Measurements from ENCODE around the gene CLDN11. TPM values are rescaled to one million over a fixed set of nuclear protein-coding genes. Genes with fewer than 3 reads are reported as not detected.

CLDN11 gene
- total and polyA plus RNA-seq, 2 donors: 0.47 to 1.5 TPM

DNA sequence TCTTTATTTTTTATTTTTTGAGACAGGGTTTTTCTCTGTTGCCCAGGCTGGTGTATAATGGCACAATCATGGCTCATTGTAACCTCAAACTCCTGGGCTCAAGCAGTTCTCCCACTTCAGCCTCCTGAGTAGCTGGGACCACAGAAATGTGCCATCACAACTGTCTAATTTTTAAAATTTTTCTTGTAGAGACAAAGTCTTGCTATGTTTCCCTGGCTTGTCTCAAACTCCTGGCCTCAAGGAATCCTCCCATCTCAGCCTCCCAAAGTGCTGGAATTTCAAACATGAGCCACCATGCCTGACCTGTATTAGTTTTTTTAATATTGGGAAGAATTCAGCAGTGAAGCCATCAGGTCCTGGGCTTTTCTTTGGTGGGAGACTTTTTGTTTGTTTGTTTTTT lies 13.6 kb upstream of the CLDN11 start:
- Histone ChIP-seq H3K27ac (ENCODE audit: low read depth in 1 of 2, low read length in 1 of 2) (no peak overlapping the region), H3K36me3 (ENCODE audit: control insufficient read depth in 2 of 2, insufficient read depth in 2 of 2, low read length in 1 of 2) (no peaks in the 10 kb centered on the region), H3K9me3 (ENCODE audit: control insufficient read depth in 2 of 2, insufficient read depth in 1 of 2, low read length in 1 of 2) (no peaks in the 10 kb centered on the region), H3K4me1 (ENCODE audit: control insufficient read depth in 2 of 2, insufficient read depth in 2 of 2, low read length in 2 of 2) (no peaks in the 10 kb centered on the region), H3K27me3 (ENCODE audit: control insufficient read depth in 2 of 2, insufficient read depth in 1 of 2, low read length in 1 of 2) (no peaks in the 10 kb centered on the region), H3K4me3 (ENCODE audit: low read length in 2 of 2) (no peak overlapping the region)
- DNase-seq (ENCODE audit: low read depth in 6 of 9, low spot score in 9 of 9): no peak

GRCh38 chr3:170410428-170411029 lies 8.1 kb upstream of the CLDN11 start:
- H3K4me3 ChIP-seq (ENCODE audit: low read length in 2 of 2): no peak overlapping the region
- DNase-seq (ENCODE audit: low read depth in 6 of 9, low spot score in 9 of 9): no peak
- H3K36me3 ChIP-seq (ENCODE audit: control insufficient read depth in 2 of 2, insufficient read depth in 2 of 2, low read length in 1 of 2): no peaks in the 10 kb centered on the region
- H3K27me3 ChIP-seq (ENCODE audit: control insufficient read depth in 2 of 2, insufficient read depth in 1 of 2, low read length in 1 of 2): peaks cover 0 to 3% of the 10 kb centered on the region in 2 donors
- H3K4me1 ChIP-seq (ENCODE audit: control insufficient read depth in 2 of 2, insufficient read depth in 2 of 2, low read length in 2 of 2): no peaks in the 10 kb centered on the region
- WGBS: 78% methylated on average over 4 of the region's 4 CpGs
- no peak overlapping the region for H3K27ac ChIP-seq (ENCODE audit: low read depth in 1 of 2, low read length in 1 of 2)
- H3K9me3 ChIP-seq (ENCODE audit: control insufficient read depth in 2 of 2, insufficient read depth in 1 of 2, low read length in 1 of 2): no peaks in the 10 kb centered on the region

- WGBS: 95% methylated on average over 4 of the region's 4 CpGs
- H3K4me1 ChIP-seq (ENCODE audit: control insufficient read depth in 2 of 2, insufficient read depth in 2 of 2, low read length in 2 of 2): peaks cover 0 to under 1% of the 10 kb centered on the region in 2 donors
Measured at GRCh38 chr3:170413291-170413690, 5.4 kb upstream of the CLDN11 start.

GRCh38 chr3:170414202-170414663 lies 4.4 kb upstream of the CLDN11 start:
- Histone ChIP-seq H3K27ac (ENCODE audit: low read depth in 1 of 2, low read length in 1 of 2) (no peak overlapping the region), H3K4me3 (ENCODE audit: low read length in 2 of 2) (no peak overlapping the region), H3K27me3 (ENCODE audit: control insufficient read depth in 2 of 2, insufficient read depth in 1 of 2, low read length in 1 of 2) (peaks cover 21 to 33% of the 10 kb centered on the region in 2 donors), H3K4me1 (ENCODE audit: control insufficient read depth in 2 of 2, insufficient read depth in 2 of 2, low read length in 2 of 2) (peaks cover 5 to 7% of the 10 kb centered on the region in 2 donors), H3K36me3 (ENCODE audit: control insufficient read depth in 2 of 2, insufficient read depth in 2 of 2, low read length in 1 of 2) (no peaks in the 10 kb centered on the region), H3K9me3 (ENCODE audit: control insufficient read depth in 2 of 2, insufficient read depth in 1 of 2, low read length in 1 of 2) (no peaks in the 10 kb centered on the region)
- DNase-seq (ENCODE audit: low read depth in 6 of 9, low spot score in 9 of 9): peak in 8 of 9 donors; percentile 20 to 72 (median 32)
- WGBS: 39% methylated on average over 5 of the region's 5 CpGs

More at GRCh38 chr3:170413291-170413690, 5.4 kb upstream of the CLDN11 start:
- no peak for DNase-seq (ENCODE audit: low read depth in 6 of 9, low spot score in 9 of 9)
- peaks cover 11 to 24% of the 10 kb centered on the region in 2 donors for H3K27me3 ChIP-seq (ENCODE audit: control insufficient read depth in 2 of 2, insufficient read depth in 1 of 2, low read length in 1 of 2)
- H3K9me3 ChIP-seq (ENCODE audit: control insufficient read depth in 2 of 2, insufficient read depth in 1 of 2, low read length in 1 of 2): no peaks in the 10 kb centered on the region
- H3K4me3 ChIP-seq (ENCODE audit: low read length in 2 of 2): no peak overlapping the region
- H3K36me3 ChIP-seq (ENCODE audit: control insufficient read depth in 2 of 2, insufficient read depth in 2 of 2, low read length in 1 of 2): no peaks in the 10 kb centered on the region
- H3K27ac ChIP-seq (ENCODE audit: low read depth in 1 of 2, low read length in 1 of 2): no peak overlapping the region

DNA sequence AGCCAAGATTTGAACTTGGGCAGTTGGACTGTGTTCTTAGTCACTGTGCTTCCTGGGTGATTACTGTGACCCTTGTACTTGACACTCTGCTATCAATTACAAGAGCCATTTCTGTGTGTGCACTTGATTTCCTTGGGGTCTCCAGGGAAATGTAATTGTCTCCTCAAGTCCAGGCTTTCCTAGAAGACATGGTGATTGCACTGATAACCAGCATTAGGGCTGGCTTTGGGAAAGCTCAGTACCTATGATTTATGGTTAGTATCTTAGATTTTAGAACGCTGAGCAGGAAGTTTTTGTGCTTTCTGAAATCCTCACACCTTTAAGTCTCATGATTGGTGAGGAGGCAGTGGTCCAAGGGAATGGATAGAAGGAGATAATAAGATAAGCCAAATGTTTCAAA lies 1.6 kb upstream of the CLDN11 start:
- peaks cover 5 to 12% of the 10 kb centered on the region in 2 donors for H3K4me1 ChIP-seq (ENCODE audit: control insufficient read depth in 2 of 2, insufficient read depth in 2 of 2, low read length in 2 of 2)
- H3K27ac ChIP-seq (ENCODE audit: low read depth in 1 of 2, low read length in 1 of 2): no peak overlapping the region
- no peak for DNase-seq (ENCODE audit: low read depth in 6 of 9, low spot score in 9 of 9)
- peaks cover 2 to 4% of the 10 kb centered on the region in 2 donors for H3K9me3 ChIP-seq (ENCODE audit: control insufficient read depth in 2 of 2, insufficient read depth in 1 of 2, low read length in 1 of 2)
- H3K4me3 ChIP-seq (ENCODE audit: low read length in 2 of 2): no peak overlapping the region
- H3K36me3 ChIP-seq (ENCODE audit: control insufficient read depth in 2 of 2, insufficient read depth in 2 of 2, low read length in 1 of 2): no peaks in the 10 kb centered on the region
- peaks cover 39 to 60% of the 10 kb centered on the region in 2 donors for H3K27me3 ChIP-seq (ENCODE audit: control insufficient read depth in 2 of 2, insufficient read depth in 1 of 2, low read length in 1 of 2)
- WGBS: 47% methylated on average over 1 of the region's 1 CpG

DNA sequence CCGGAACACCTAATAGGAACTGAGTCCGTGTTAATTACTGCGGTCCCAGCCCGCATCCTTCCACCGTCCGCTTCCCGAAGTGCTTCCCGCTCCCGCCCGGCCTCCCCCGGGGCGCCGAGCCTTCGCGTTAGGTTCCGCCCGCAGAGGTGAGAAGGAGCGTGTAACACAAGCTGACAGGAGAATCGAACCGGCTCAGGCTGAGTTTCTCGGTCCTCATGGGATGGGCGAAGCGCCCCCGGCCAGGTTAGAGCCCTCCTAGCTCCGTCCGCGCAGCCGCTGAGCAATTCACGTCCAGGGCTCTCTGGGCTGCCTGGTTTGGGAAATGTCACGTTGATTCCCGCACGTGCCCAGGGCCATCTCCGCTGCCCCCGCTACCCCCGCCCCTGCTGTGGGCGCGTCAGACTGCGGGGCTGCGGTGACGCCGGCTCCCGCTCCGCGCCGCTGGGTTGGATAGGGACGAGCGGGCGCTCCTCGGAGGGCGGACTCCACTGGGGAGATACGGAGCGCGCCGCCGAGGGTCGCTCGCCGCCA lies 954 bp downstream of the CLDN11 start:
- no peaks in the 10 kb centered on the region for H3K36me3 ChIP-seq (ENCODE audit: control insufficient read depth in 2 of 2, insufficient read depth in 2 of 2, low read length in 1 of 2)
- no peak overlapping the region for H3K27ac ChIP-seq (ENCODE audit: low read depth in 1 of 2, low read length in 1 of 2)
- no peak overlapping the region for H3K4me3 ChIP-seq (ENCODE audit: low read length in 2 of 2)
- peaks cover 2 to 4% of the 10 kb centered on the region in 2 donors for H3K9me3 ChIP-seq (ENCODE audit: control insufficient read depth in 2 of 2, insufficient read depth in 1 of 2, low read length in 1 of 2)
- 5% methylated on average over 58 of the region's 58 CpGs for WGBS
- H3K4me1 ChIP-seq (ENCODE audit: control insufficient read depth in 2 of 2, insufficient read depth in 2 of 2, low read length in 2 of 2): peaks cover 5 to 12% of the 10 kb centered on the region in 2 donors
- peaks cover 39 to 65% of the 10 kb centered on the region in 2 donors for H3K27me3 ChIP-seq (ENCODE audit: control insufficient read depth in 2 of 2, insufficient read depth in 1 of 2, low read length in 1 of 2)
- no peak for DNase-seq (ENCODE audit: low read depth in 6 of 9, low spot score in 9 of 9)

- DNase-seq (ENCODE audit: low read depth in 6 of 9, low spot score in 9 of 9): no peak
- no peak overlapping the region for H3K27ac ChIP-seq (ENCODE audit: low read depth in 1 of 2, low read length in 1 of 2)
- peaks cover 39 to 63% of the 10 kb centered on the region in 2 donors for H3K27me3 ChIP-seq (ENCODE audit: control insufficient read depth in 2 of 2, insufficient read depth in 1 of 2, low read length in 1 of 2)
- H3K9me3 ChIP-seq (ENCODE audit: control insufficient read depth in 2 of 2, insufficient read depth in 1 of 2, low read length in 1 of 2): peaks cover 2 to 4% of the 10 kb centered on the region in 2 donors
- H3K4me1 ChIP-seq (ENCODE audit: control insufficient read depth in 2 of 2, insufficient read depth in 2 of 2, low read length in 2 of 2): peaks cover 5 to 12% of the 10 kb centered on the region in 2 donors
- whole genome bisulfite sequencing: 60% methylated on average over 17 of the region's 17 CpGs
- no peak overlapping the region for H3K4me3 ChIP-seq (ENCODE audit: low read length in 2 of 2)
- no peaks in the 10 kb centered on the region for H3K36me3 ChIP-seq (ENCODE audit: control insufficient read depth in 2 of 2, insufficient read depth in 2 of 2, low read length in 1 of 2)
Measured at GRCh38 chr3:170420307-170420821, 1.7 kb downstream of the CLDN11 start.

DNA sequence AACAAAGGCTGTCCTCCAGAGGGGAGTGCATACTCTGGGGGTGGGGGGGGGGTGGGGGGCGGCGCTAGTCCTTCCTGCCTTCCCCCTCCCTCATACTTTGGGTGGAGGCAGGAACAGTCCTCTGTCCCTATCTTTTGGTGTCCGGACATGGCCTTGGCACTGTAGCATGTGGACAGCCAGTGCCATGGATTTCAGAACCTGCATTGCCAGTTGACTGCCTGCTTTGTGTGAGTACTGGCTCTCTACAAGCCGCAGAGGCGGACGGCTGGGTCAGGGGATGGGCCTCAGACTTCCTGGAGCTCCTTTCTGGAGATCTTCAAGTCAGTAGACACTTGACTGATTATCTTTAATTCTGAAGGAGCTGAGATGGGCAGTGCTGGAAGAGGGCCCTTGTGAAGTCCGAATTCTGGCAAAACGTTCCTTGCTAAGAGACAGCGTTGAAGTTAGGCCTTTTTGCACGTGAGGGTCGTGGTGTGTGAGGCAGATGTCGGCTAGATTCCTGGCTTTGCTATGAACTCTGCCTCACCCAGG lies 2.5 kb downstream of the CLDN11 start:
- Histone ChIP-seq H3K4me3 (ENCODE audit: low read length in 2 of 2) (no peak overlapping the region), H3K27ac (ENCODE audit: low read depth in 1 of 2, low read length in 1 of 2) (no peak overlapping the region), H3K27me3 (ENCODE audit: control insufficient read depth in 2 of 2, insufficient read depth in 1 of 2, low read length in 1 of 2) (peaks cover 39 to 62% of the 10 kb centered on the region in 2 donors), H3K36me3 (ENCODE audit: control insufficient read depth in 2 of 2, insufficient read depth in 2 of 2, low read length in 1 of 2) (no peaks in the 10 kb centered on the region), H3K4me1 (ENCODE audit: control insufficient read depth in 2 of 2, insufficient read depth in 2 of 2, low read length in 2 of 2) (peaks cover 5 to 12% of the 10 kb centered on the region in 2 donors), H3K9me3 (ENCODE audit: control insufficient read depth in 2 of 2, insufficient read depth in 1 of 2, low read length in 1 of 2) (peaks cover 2 to 4% of the 10 kb centered on the region in 2 donors)
- 94% methylated on average over 12 of the region's 12 CpGs for WGBS
- DNase-seq (ENCODE audit: low read depth in 6 of 9, low spot score in 9 of 9): no peak

DNA sequence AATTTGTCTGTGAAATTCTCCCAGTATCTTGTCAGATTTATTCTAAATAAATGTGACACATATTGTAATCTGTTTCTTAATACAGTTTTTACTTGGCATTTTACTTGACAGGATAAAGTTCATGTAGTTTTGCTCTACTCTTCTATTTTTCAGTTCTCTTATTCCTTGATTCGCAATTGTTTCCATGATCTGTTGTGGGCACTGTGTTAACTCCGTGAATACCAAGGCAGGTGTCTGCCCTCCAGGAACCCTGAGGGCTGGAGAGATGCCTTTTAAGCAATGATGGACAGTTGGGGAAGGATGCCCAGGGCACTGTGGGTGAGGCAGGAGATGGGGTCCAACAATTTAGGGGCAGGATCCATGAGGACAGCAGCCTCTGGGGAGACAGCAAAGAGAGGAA lies 3.1 kb downstream of the CLDN11 start:
- 95% methylated on average over 2 of the region's 2 CpGs for WGBS
- peaks cover 5 to 12% of the 10 kb centered on the region in 2 donors for H3K4me1 ChIP-seq (ENCODE audit: control insufficient read depth in 2 of 2, insufficient read depth in 2 of 2, low read length in 2 of 2)
- peaks cover 39 to 56% of the 10 kb centered on the region in 2 donors for H3K27me3 ChIP-seq (ENCODE audit: control insufficient read depth in 2 of 2, insufficient read depth in 1 of 2, low read length in 1 of 2)
- no peak overlapping the region for H3K27ac ChIP-seq (ENCODE audit: low read depth in 1 of 2, low read length in 1 of 2)
- H3K36me3 ChIP-seq (ENCODE audit: control insufficient read depth in 2 of 2, insufficient read depth in 2 of 2, low read length in 1 of 2): no peaks in the 10 kb centered on the region
- no peak for DNase-seq (ENCODE audit: low read depth in 6 of 9, low spot score in 9 of 9)
- H3K9me3 ChIP-seq (ENCODE audit: control insufficient read depth in 2 of 2, insufficient read depth in 1 of 2, low read length in 1 of 2): peaks cover 2 to 4% of the 10 kb centered on the region in 2 donors
- H3K4me3 ChIP-seq (ENCODE audit: low read length in 2 of 2): no peak overlapping the region

Measured in thymus (tissue), 11 donors.